GM18502 (cell line): Measurements from ENCODE around the gene TES.
"Not testable (repeated sequence)": the region's sequence is repeated elsewhere in the genome, so short reads cannot be mapped to it uniquely, and the experiment has no call there.

Source experiments
- ATAC-seq: cut with Tn5 transposase; IDR thresholded peaks from one replicate; pipeline ENCODE4 v1.9.1; 2021; ENCODE audit warnings: mild to moderate bottlenecking; ENCODE audit not compliant: unreplicated experiment, poor library complexity

The TES gene, protein sequence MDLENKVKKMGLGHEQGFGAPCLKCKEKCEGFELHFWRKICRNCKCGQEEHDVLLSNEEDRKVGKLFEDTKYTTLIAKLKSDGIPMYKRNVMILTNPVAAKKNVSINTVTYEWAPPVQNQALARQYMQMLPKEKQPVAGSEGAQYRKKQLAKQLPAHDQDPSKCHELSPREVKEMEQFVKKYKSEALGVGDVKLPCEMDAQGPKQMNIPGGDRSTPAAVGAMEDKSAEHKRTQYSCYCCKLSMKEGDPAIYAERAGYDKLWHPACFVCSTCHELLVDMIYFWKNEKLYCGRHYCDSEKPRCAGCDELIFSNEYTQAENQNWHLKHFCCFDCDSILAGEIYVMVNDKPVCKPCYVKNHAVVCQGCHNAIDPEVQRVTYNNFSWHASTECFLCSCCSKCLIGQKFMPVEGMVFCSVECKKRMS

GRCh38 chr7:116210345-116211005 is at the start of gene TES:
TSS of gene TES (plus strand) at chr7:116210539. CDS start at chr7:116210708, 169 bp downstream.
- peak; percentile 88 for ATAC-seq

- no peak for ATAC-seq
These were observed 48.6 kb upstream of the TES start for GRCh38 chr7:116161728-116162127.

GRCh38 chr7:116162254-116162653 is 48.1 kb upstream of the TES start:
- ATAC-seq, result peak; percentile 47

DNA sequence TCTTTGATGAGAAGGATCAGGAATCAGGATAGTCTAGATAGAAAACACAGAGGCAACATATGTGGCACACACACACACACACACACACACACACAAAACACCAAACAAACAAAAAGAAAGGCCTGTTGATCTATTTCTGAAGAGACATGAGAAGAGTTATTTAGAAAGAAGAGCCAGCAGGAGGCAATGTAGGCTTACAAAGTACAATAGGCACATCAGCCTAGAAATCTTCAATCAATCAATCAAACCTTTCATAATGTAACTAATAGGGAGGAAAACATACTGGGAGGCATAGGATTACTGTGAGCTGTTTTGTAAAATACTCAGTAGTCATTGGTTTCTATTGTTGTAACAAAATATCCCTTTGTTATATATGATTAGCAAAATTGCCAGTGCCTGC is 47.3 kb upstream of the TES start:
- no peak for ATAC-seq

DNA sequence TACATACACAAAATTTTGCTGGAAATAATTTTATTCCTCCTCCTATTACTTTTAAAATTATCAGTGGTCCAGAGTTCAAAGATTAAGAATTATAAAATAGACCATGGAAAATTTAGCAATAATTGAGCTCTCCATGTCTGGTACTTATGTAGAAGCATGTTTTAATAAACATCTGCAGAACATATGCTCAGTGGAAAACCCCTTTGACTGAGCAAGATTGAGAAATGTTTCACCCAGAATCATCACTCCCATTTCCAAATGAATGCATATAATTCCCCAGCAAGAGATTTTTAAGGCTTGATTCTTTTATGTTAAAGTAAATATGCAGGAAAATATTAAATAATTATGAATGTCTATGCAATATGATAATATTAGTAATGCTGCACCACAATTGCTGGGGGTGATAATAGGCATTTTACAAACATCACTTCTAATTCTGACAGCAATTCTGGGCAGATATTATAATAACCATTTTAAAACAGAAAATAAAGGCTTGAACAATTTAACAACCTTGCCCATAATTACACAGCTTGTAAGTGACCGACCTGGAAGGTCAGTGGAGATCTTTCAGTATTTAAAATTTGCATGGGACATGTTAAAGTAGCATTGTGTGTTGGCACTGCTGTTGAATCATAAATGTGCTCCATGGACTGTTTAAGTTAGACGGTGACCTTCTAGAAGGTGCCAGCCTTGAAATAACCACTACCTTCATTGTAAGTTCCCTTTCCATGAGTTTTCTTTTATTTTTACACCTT is 45.6 kb upstream of the TES start:
- ATAC-seq, result no peak

- peak; percentile 79 for ATAC-seq
These were observed 44.6 kb upstream of the TES start for GRCh38 chr7:116165717-116166116.

- ATAC-seq, result no peak
These were observed 44.2 kb upstream of the TES start for GRCh38 chr7:116166156-116166555.

DNA sequence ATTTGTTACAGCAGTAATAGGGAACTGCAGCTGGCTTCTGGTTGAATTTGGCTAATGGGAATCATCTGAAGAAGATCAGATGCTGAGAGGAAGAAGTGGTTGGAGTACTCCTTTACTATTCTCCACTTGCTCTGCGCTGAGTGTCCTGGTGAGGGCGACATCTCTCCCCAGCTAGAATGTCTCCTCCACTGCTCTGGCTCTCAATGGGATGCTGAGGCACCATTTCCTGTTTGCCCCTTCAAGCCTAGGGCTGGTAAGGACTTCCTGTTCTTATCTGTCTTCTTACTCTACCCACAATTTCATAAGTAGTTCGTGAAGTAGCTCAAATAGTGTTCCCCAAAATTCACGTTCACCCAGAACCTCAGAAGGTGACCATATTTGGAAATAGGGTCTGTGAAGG is 43.2 kb upstream of the TES start:
- ATAC-seq, result no peak

DNA sequence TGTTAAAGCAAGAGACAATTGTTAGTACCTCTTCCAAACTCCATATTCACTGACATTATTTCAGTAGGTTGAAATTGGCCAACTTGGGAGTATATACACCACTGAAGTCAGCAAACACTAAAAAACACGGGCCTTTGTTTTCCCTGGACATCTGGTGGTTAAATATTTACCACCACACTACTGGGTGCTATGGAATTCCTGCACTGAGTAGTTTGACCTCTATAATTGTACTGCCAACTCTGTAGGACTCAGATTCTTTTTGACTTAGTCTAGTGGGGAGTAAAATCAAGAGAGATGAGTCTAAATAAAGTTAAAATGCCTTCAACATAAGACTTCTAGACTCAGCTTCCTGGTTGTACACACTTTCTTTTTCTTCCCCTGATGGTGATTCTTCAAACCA is 41.3 kb upstream of the TES start:
- ATAC-seq, result no peak

DNA sequence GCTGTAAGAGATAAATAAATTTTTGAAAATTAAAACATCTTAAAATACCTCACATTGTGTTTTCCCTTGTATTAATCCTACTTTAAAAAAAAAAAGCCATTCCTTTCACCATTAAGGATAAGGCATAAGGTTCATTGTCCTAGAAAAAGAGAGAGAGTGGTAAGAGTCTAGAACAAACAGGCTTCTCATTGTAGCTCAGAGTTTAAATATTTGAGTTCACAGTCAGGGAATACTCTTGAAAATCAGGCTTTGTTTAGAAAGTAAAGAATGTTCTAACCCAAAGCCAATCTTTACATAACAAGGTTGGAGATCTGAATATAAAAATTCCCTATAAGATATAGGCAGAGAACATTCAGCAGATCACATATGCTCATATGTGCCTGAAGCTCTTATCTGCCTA is 40.2 kb upstream of the TES start:
- ATAC-seq, result no peak

DNA sequence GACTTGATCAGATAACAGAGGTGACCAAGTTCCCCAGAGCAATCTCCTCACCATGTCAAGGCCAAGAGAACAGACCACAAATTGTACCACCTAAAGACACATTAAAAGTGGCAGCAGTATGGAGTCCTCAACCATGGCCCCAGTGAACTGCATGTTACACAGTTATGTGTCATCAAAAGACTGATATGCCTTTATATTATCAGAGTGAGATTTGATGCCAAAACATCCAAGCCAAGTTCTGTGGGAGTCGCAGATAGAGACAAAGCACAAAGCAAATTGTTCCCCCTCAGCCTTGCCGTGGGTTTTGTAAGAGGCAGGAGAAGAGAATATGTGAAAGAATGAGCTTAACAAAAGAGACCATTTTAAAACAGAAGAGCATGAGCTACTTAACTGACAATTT is 39.2 kb upstream of the TES start:
- ATAC-seq, result no peak

GRCh38 chr7:116172353-116172752 is 38.0 kb upstream of the TES start:
- no peak for ATAC-seq

DNA sequence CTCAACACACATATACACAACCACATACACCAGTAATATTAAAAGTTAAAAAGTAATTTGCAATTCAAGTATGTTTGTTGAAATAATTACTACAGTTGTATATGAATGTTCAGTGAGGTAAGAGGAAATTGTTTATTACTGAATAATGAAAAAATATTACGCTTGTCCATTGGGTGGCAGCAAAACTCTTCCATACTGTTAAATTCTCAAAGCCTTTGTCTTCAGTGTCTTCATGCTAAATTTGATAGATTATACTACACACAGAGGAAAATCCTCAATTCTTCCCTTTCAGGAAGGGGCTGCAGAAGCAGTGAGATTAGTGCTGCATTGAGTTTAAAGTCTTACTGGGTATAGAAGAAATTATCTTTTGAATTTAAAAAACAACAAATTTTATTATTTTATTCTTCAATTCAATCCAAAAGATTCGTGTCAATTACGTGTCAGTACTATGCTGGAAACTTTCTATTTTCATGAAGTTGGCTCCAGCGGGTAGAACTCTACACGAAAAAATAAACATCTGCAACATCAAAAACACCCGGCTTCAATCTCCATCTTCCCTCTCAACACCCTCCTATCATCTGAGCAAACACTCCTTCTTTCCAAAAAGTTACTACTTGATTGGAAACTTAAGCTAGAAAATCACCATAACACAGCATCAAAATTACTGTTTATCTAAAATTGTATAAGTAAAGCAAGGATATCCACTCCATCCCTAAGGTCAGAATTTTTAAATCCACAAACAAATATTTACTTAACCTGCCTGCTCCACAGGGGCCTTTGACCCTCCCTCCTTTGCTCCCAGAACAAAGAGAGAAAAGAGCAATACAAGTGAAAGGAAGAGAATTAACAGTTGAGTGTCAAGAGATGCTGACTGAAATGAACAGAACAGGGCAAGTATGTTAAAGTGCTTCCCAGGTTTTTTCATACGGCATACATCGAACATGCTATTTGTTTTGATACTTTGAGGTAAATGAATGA is 37.0 kb upstream of the TES start:
- peak; percentile 64 for ATAC-seq

- ATAC-seq, result not testable (repeated sequence)
These were observed 35.2 kb upstream of the TES start for GRCh38 chr7:116175095-116175494.

- no peak for ATAC-seq
These were observed 34.1 kb upstream of the TES start for GRCh38 chr7:116176226-116176625.

GRCh38 chr7:116177009-116177408 is 33.3 kb upstream of the TES start:
- ATAC-seq, result no peak

GRCh38 chr7:116180302-116180701 is 30.0 kb upstream of the TES start:
- ATAC-seq, result peak; percentile 96

GRCh38 chr7:116182023-116182422 is 28.3 kb upstream of the TES start:
- ATAC-seq, result no peak

GRCh38 chr7:116185450-116185849 is 24.9 kb upstream of the TES start:
- ATAC-seq, result no peak

GRCh38 chr7:116185956-116186355 is 24.4 kb upstream of the TES start:
- ATAC-seq, result no peak
